Caco-2 (cell line): Measurements from ENCODE around the gene DOC2A. TPM values are rescaled to one million over a fixed set of nuclear protein-coding genes. Genes with fewer than 3 reads are reported as not detected.

Source experiments
- BruUV-seq: library from RNA; stranded (reverse); fragments of 400-500 nt; replicated peaks from 2 replicates; lab custom pipeline; 2021; lab: Mats Ljungman, UMichigan
- CTCF ChIA-PET: fragments of 300-600 bp; sonication (Branson Sonifier 250); formaldehyde crosslinking; loops from one replicate; lab custom pipeline; 2022; ENCODE audit warnings: antibody characterized with exemption; lab: Charles Lee
- POLR2A ChIA-PET: fragments of 300-600 bp; sonication (Branson Sonifier 250); formaldehyde crosslinking; loops from one replicate; lab custom pipeline; 2022; ENCODE audit warnings: antibody characterized with exemption; lab: Charles Lee
- DNase-seq, 2 experiments: peaks; one replicate each; pipeline versions ENCODE4 v3.0.0 to v3.0.0-alpha.2; 2020 to 2022
- H3K27me3 ChIP-seq: replicated peaks from 2 replicates; pipeline ENCODE4 v1.6.0; 2011; ENCODE audit warnings: low read length; ENCODE audit not compliant: control insufficient read depth, insufficient read depth
- H3K36me3 ChIP-seq: 2 replicates; pipeline ENCODE4 v1.5.1; 2011; ENCODE audit warnings: low read length; ENCODE audit not compliant: control insufficient read depth, insufficient read depth
- H3K4me1 ChIP-seq: fragments of 250-450 bp; sonication (Bioruptor Pico); 2 replicates; pipeline ENCODE4 v1.5.1; 2020; ENCODE audit warnings: mild to moderate bottlenecking
- H3K4me3 ChIP-seq: 2 replicates; pipeline ENCODE4 v1.5.1; 2011; ENCODE audit warnings: low read depth, mild to moderate bottlenecking, control low read depth, low read length
- H3K9me3 ChIP-seq: fragments of 250-450 bp; sonication (Bioruptor Pico); 2 replicates; pipeline ENCODE4 v1.5.1; 2020; ENCODE audit warnings: mild to moderate bottlenecking, moderate library complexity
- H3K27ac Mint-ChIP-seq: one replicate; pipeline ENCODE4 v1.8.0; 2022; ENCODE audit warnings: mixed read lengths; ENCODE audit not compliant: unreplicated experiment
- H3K27me3 Mint-ChIP-seq: one replicate; pipeline ENCODE4 v1.8.0; 2022; ENCODE audit warnings: mixed read lengths; ENCODE audit not compliant: insufficient read depth, unreplicated experiment
- H3K36me3 Mint-ChIP-seq: one replicate; pipeline ENCODE4 v1.8.0; 2022; ENCODE audit warnings: mild to moderate bottlenecking, mixed read lengths; ENCODE audit not compliant: insufficient read depth, unreplicated experiment
- H3K4me1 Mint-ChIP-seq: one replicate; pipeline ENCODE4 v1.8.0; 2022; ENCODE audit warnings: low read depth, mixed read lengths; ENCODE audit not compliant: unreplicated experiment
- H3K4me3 Mint-ChIP-seq: one replicate; pipeline ENCODE4 v1.8.0; 2022; ENCODE audit warnings: mild to moderate bottlenecking, moderate library complexity, mixed read lengths; ENCODE audit not compliant: unreplicated experiment
- H3K9me3 Mint-ChIP-seq: one replicate; pipeline ENCODE4 v1.8.0; 2022; ENCODE audit warnings: mixed read lengths; ENCODE audit not compliant: unreplicated experiment
- CTCF ChIP-seq, 2 experiments: fragments of 200-600 bp in 1 of 2; IDR thresholded peaks; 1 replicate in 1 of 2; 2 replicates in 1 of 2; pipeline versions ENCODE4 v1.5.1 to v1.8.0; 2011 to 2022; ENCODE audit warnings: antibody characterized with exemption in 1 of 2, control low read depth in 1 of 2, inconsistent platforms in 1 of 2, low read depth in 1 of 2, low read length in 1 of 2, mild to moderate bottlenecking in 1 of 2, moderate library complexity in 1 of 2; ENCODE audit not compliant: insufficient read depth in 1 of 2, severe bottlenecking in 1 of 2, unreplicated experiment in 1 of 2
- intact Hi-C: fragments of 100-400 bp; cut with micrococcal nuclease; formaldehyde crosslinking; loops from one replicate; pipeline ENCODE4 v1.10.0; 2022; ENCODE audit not compliant: unreplicated experiment
- total RNA-seq: library from RNA; stranded (reverse); gene quantifications from 2 replicates; pipeline ENCODE4 v1.2.3, GENCODE V29; 2022

Gene DOC2A
- total RNA-seq, 1 experiment from 2014 or later = 3.5 TPM

- CTCF ChIA-PET = interaction anchor here (1.1 kb wide), 1 partner anchor 113 kb away, joined by 4 read pairs; the partner anchor contains the start of gene SEZ6L2
- no peak for DNase-seq
- no peaks in the 10 kb centered on the region for H3K9me3 ChIP-seq
- TF ChIP-seq CTCF (IDR thresholded peaks at IDR 0.05; ENCODE audit: insufficient read depth in 1 of 2, low read depth in 1 of 2, low read length in 1 of 2, severe bottlenecking in 1 of 2, unreplicated experiment in 1 of 2) = no peak
- intact Hi-C loops = no loop called here
- BruUV-seq = no TSS peak
- Mint-ChIP-seq H3K9me3 (no peaks in the 10 kb centered on the region), H3K4me1 (no peaks in the 10 kb centered on the region), H3K36me3 (no peaks in the 10 kb centered on the region), H3K27ac (no peak overlapping the region), H3K27me3 (no peaks in the 10 kb centered on the region), H3K4me3 (peak overlapping the region; percentile 68)
- no peaks in the 10 kb centered on the region for H3K4me1 ChIP-seq
- POLR2A ChIA-PET = interaction anchor here (0.6 kb wide), 1 partner anchor 15 kb away, joined by 10 read pairs; no protein-coding TSS in a partner anchor
- no peaks in the 10 kb centered on the region for H3K27me3 ChIP-seq
- H3K36me3 ChIP-seq = no peaks in the 10 kb centered on the region
- peak overlapping the region; percentile 83 for H3K4me3 ChIP-seq
Measured at GRCh38 chr16:30011714-30012504, 1.1 kb upstream of the DOC2A start.

- CTCF ChIA-PET = interaction anchor here (0.6 kb wide), 1 partner anchor 310 kb away, joined by 3 read pairs; no protein-coding TSS in a partner anchor
- no peak for DNase-seq
- Mint-ChIP-seq H3K4me1 (no peaks in the 10 kb centered on the region), H3K4me3 (peak overlapping the region; percentile 68), H3K27me3 (no peaks in the 10 kb centered on the region), H3K36me3 (no peaks in the 10 kb centered on the region), H3K9me3 (no peaks in the 10 kb centered on the region), H3K27ac (no peak overlapping the region)
- intact Hi-C loops = no loop called here
- Histone ChIP-seq H3K4me1 (no peaks in the 10 kb centered on the region), H3K9me3 (no peaks in the 10 kb centered on the region), H3K27me3 (no peaks in the 10 kb centered on the region), H3K36me3 (no peaks in the 10 kb centered on the region), H3K4me3 (peak overlapping the region; percentile 83)
- POLR2A ChIA-PET = no interaction called here
- TF ChIP-seq CTCF (IDR thresholded peaks at IDR 0.05; ENCODE audit: insufficient read depth in 1 of 2, low read depth in 1 of 2, low read length in 1 of 2, severe bottlenecking in 1 of 2, unreplicated experiment in 1 of 2) = no peak
- no TSS peak for BruUV-seq
Measured at GRCh38 chr16:30009990-30010843, 610 bp downstream of the DOC2A start.

GRCh38 chr16:30009085-30009862 lies 1.6 kb downstream of the DOC2A start:
- Mint-ChIP-seq H3K4me3 (peak overlapping the region; percentile 7), H3K27me3 (no peaks in the 10 kb centered on the region), H3K27ac (no peak overlapping the region), H3K4me1 (no peaks in the 10 kb centered on the region), H3K9me3 (no peaks in the 10 kb centered on the region), H3K36me3 (peaks cover 1% of the 10 kb centered on the region)
- POLR2A ChIA-PET = no interaction called here
- no peaks in the 10 kb centered on the region for H3K27me3 ChIP-seq
- no TSS peak for BruUV-seq
- intact Hi-C loops = no loop called here
- no peaks in the 10 kb centered on the region for H3K9me3 ChIP-seq
- H3K36me3 ChIP-seq = no peaks in the 10 kb centered on the region
- H3K4me3 ChIP-seq = no peak overlapping the region
- TF ChIP-seq CTCF (IDR thresholded peaks at IDR 0.05; ENCODE audit: insufficient read depth in 1 of 2, low read depth in 1 of 2, low read length in 1 of 2, severe bottlenecking in 1 of 2, unreplicated experiment in 1 of 2) = no peak
- no peak for DNase-seq
- CTCF ChIA-PET = no interaction called here
- H3K4me1 ChIP-seq = no peaks in the 10 kb centered on the region
